Muscle layer of duodenum (tissue), 2 donors: ENCODE data around the gene RPH3AL.
A peak's percentile ranks its signal among the peaks of the same experiment; 100 is the strongest.

ENCODE experiments used
- H3K27ac ChIP-seq: one replicate; pipeline ENCODE4 v1.7.0; 2013; ENCODE audit warnings: mild to moderate bottlenecking, low read length
- H3K27me3 ChIP-seq: one replicate; pipeline ENCODE4 v1.7.0; 2013; ENCODE audit warnings: low read depth, mild to moderate bottlenecking, control low read depth, low read length
- H3K36me3 ChIP-seq, 2 donors: one replicate each; pipeline ENCODE4 v1.7.0; 2013; ENCODE audit warnings: low read length in 2 of 2, control low read depth in 1 of 2, mild to moderate bottlenecking in 1 of 2; ENCODE audit not compliant: insufficient read depth in 2 of 2, control insufficient read depth in 1 of 2
- H3K4me1 ChIP-seq, 2 donors: one replicate each; pipeline ENCODE4 v1.7.0; 2013; ENCODE audit warnings: low read length in 2 of 2, mild to moderate bottlenecking in 2 of 2, control low read depth in 1 of 2, moderate library complexity in 1 of 2; ENCODE audit not compliant: insufficient read depth in 2 of 2, control insufficient read depth in 1 of 2
- H3K4me3 ChIP-seq, 2 donors: one replicate each; pipeline ENCODE4 v1.7.0; 2013; ENCODE audit warnings: low read length in 2 of 2, low read depth in 1 of 2, mild to moderate bottlenecking in 1 of 2
- H3K9me3 ChIP-seq, 2 donors: one replicate each; pipeline ENCODE4 v1.7.0; 2013; ENCODE audit warnings: low read length in 2 of 2, control low read depth in 1 of 2, mild to moderate bottlenecking in 1 of 2; ENCODE audit not compliant: control insufficient read depth in 1 of 2
- donor health status: healthy.

Gene RPH3AL

DNA sequence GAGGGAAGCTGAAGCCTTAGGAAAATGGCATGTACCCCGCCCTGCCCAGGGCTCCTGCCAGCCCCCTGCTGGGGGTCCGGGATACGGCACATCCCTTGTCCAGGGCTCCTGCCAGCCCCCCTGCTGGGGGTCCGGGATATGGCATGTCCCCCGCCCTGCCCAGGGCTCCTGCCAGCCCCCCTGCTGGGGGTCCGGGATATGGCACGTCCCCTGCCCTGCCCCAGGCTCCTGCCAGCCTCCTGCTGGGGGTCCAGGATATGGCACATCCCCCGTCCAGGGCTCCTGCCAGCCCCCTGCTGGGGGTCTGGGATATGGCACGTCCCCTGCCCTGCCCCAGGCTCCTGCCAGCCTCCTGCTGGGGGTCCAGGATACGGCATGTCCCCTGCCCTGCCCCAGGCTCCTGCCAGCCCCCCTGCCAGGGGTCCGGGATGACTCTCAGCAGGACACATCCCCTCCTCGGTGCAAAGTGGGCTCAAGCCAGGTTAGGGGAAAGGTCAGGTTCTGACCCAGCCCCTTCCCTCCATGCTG is 43.2 kb downstream of the RPH3AL start:
- no peaks in the 10 kb centered on the region for H3K36me3 ChIP-seq
- no peak overlapping the region for H3K4me3 ChIP-seq
- H3K9me3 ChIP-seq = no peaks in the 10 kb centered on the region
- H3K27me3 ChIP-seq = no peaks in the 10 kb centered on the region
- peaks cover 0 to 15% of the 10 kb centered on the region in 2 donors for H3K4me1 ChIP-seq
- no peak overlapping the region for H3K27ac ChIP-seq

DNA sequence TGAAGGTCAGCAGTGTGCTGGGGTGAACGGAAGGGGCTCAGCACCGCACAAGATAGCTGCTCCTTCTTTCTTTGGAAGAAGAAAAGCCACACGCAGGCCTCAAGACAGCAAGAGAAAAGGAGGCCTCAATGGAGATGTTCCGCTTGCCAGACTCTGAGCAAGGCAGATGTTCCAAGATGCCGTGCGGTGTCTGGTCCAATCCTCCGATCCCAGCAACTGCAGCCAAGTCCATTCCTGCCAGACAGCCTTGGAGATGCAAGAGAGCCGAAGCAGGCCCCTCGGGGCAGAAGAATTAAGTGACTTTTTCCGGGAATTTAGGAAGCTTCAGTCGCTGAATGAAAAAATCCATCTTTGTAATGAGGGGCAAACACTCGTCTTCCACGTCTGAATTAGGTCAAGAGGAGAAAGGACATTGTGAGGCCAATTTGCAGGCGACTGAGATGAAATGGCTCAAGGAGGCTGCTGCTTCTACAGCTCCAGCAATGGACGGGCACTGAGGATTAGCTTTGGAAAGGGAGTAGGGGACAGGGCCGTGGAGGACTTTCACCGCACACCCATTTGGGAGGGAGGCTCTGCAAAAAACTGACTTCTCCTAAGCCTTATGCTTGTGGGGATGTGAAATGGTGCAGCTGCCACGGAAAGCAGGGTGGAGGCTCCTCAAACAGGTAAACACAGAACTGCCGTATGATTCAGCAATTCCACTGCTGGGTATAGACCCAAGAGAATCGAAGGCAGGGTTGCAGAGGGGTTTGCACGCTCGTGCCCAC is 44.7 kb downstream of the RPH3AL start:
- Histone ChIP-seq H3K4me1 (peaks cover 0 to 18% of the 10 kb centered on the region in 2 donors), H3K9me3 (no peaks in the 10 kb centered on the region), H3K36me3 (no peaks in the 10 kb centered on the region), H3K27ac (no peak overlapping the region), H3K27me3 (no peaks in the 10 kb centered on the region), H3K4me3 (no peak overlapping the region)

DNA sequence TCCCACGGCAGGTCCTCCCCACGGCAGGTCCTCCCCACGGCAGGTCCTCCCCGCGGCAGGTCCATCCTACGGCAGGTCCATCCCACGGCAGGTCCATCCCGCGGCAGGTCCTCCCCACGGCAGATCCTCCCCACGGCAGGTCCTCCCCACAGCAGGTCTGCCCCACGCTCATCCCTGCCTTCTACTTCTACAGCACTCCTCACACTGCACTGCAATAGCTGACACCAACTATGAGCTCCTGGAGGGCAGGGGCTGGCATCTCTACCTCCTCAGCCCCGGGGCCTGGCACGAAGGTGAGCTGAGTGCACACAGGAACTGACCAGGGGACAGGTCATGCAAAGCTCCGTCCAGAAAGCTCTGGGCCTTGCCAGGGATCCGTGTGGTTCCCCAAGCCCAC is 45.3 kb downstream of the RPH3AL start:
- Histone ChIP-seq H3K27ac (no peak overlapping the region), H3K36me3 (no peaks in the 10 kb centered on the region), H3K4me3 (no peak overlapping the region), H3K27me3 (no peaks in the 10 kb centered on the region), H3K4me1 (peaks cover 0 to 18% of the 10 kb centered on the region in 2 donors), H3K9me3 (no peaks in the 10 kb centered on the region)

DNA sequence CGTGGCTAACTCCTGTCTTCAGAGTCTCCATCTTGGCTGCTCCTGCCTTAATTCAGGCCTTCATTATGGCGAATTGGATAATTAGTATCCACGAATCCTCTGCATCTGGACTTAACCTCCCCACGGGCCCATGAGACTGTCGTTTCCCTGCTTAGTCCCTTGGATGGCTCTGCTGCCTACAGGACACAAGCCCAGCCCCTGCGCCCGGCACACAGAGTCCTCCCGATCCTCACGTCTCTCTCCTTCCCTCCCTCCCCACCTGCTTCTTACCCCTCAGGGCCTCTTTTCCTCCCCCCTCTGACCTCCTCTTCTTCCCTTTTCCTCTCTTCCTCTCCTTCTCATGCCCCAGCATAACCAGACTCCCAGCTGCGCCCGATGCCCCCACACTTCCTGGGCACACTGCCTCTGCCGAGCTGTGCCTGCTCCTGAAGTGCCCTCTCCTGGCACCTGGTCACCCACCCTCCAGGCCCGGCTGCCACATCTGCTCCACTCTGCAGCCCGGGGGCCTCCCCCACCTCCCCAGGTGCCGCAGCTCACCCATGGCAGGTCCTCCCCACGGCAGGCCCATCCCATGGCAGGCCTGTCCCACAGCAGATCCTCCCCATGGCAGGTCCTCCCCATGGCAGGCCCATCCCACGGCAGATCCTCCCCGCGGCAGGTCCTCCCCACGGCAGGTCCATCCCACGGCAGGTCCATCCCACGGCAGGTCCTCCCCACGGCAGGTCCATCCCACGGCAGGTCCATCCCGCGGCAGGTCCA is 45.9 kb downstream of the RPH3AL start:
- Histone ChIP-seq H3K4me1 (peaks cover 0 to 21% of the 10 kb centered on the region in 2 donors), H3K9me3 (no peaks in the 10 kb centered on the region), H3K36me3 (no peaks in the 10 kb centered on the region), H3K4me3 (no peak overlapping the region), H3K27ac (no peak overlapping the region), H3K27me3 (no peaks in the 10 kb centered on the region)

DNA sequence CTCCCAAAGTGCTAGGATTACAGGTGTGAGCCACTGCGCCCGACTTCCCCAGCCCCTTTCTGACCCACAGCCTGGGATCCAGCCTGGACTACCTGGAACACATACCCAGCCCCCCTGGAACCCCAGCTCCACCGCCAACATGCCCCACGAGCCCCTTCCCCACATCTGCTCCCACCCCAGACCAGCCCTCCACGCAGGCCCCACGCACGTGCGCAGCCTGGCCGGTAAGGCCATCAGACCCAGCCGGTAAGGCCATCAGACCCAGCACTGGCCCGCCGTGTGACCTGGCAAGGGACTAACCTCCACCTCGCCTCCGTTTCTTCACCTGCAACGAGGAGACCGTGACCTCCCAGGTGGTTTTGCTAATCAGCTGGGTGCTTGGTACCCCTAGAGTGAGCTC is 46.5 kb downstream of the RPH3AL start:
- H3K36me3 ChIP-seq = no peaks in the 10 kb centered on the region
- no peak overlapping the region for H3K4me3 ChIP-seq
- no peaks in the 10 kb centered on the region for H3K27me3 ChIP-seq
- H3K9me3 ChIP-seq = no peaks in the 10 kb centered on the region
- no peak overlapping the region for H3K27ac ChIP-seq
- H3K4me1 ChIP-seq = peaks cover 0 to 22% of the 10 kb centered on the region in 2 donors

DNA sequence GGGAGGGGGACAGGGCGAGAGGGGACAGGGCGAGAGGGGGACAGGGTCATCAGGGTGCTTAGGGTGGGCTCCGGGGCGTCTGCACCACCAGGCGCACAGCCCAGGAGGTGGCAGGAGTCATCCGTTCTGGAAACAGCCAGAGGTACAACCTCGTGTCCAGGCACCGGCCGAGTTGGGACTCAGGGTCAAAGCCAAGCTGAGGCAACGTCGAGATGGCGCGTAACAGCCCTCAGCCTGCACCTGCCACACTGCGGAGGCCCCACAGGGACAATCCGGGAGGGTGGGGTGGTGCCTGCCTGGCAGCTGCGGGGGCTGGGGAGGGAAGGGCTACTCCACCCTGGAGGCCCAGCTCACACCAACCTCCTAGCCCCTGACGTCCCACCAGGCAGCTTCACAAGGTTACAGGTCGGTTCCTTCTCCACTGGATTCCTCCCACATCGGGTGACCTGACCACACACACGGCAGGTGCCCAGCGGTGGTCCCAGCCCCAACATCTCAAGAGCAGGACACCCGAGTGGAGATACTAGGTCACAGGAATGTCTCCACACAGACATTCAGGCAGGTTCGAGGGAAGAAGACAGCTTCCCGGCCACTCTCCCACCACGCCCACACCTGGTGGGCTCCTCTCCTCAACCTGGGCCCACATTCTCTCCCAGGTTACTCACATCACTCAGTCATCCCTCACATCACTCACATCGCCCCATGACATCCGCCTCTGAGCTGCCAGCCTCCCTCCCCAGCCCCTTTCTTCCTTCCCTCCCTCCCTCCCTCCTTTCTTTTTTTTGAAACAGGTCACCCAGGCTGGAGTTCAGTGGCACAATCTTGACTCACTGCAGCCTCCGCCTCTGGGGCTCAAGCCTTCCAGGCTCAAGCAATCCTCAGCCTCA is 47.3 kb downstream of the RPH3AL start:
- Histone ChIP-seq H3K36me3 (no peaks in the 10 kb centered on the region), H3K27ac (no peak overlapping the region), H3K4me1 (peaks cover 0 to 27% of the 10 kb centered on the region in 2 donors), H3K9me3 (no peaks in the 10 kb centered on the region), H3K4me3 (no peak overlapping the region), H3K27me3 (no peaks in the 10 kb centered on the region)

DNA sequence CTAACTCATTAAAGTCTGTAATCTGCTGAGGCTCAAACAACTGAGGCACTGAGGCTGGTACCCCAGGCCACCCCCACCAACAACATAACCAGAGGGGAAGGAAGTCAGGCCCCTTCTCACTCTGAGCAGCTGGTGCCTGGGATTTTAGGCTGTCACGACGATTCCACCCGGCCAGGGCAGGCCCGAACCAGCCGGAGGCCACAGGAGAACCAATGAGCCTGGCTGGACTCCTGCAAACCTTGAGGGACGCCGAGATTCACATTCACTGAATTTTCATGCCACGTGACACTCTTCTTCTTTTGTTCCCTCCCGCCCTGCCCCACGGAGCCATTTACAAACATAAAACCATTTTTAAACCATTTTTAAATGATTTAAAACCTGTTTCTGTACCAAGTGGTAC is 48.1 kb downstream of the RPH3AL start:
- H3K27me3 ChIP-seq = no peaks in the 10 kb centered on the region
- no peaks in the 10 kb centered on the region for H3K36me3 ChIP-seq
- H3K4me1 ChIP-seq = peaks cover 0 to 31% of the 10 kb centered on the region in 2 donors
- H3K9me3 ChIP-seq = no peaks in the 10 kb centered on the region
- H3K27ac ChIP-seq = no peak overlapping the region
- H3K4me3 ChIP-seq = no peak overlapping the region

DNA sequence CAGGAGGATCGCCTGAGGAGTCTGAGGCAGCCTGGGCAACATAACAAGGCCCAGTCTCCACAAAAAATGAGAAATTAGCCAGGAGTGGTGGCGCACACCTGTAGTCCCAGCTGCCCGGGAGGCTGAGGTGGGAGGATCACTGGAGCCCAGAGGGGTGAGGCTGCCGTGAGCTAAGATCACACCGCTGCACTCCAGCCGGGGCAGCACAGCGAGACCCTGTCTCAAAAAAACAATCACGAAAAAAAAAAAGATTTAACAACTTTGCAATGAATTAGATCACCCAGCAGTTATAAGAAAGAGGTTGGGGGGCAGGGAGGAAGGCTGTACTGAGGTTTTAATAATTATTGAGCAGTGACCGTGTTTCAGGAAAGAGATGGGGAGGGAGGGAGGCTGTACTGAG is 49.4 kb downstream of the RPH3AL start:
- no peaks in the 10 kb centered on the region for H3K9me3 ChIP-seq
- no peaks in the 10 kb centered on the region for H3K36me3 ChIP-seq
- H3K27ac ChIP-seq = no peak overlapping the region
- no peaks in the 10 kb centered on the region for H3K27me3 ChIP-seq
- peaks cover 0 to 32% of the 10 kb centered on the region in 2 donors for H3K4me1 ChIP-seq
- H3K4me3 ChIP-seq = no peak overlapping the region

DNA sequence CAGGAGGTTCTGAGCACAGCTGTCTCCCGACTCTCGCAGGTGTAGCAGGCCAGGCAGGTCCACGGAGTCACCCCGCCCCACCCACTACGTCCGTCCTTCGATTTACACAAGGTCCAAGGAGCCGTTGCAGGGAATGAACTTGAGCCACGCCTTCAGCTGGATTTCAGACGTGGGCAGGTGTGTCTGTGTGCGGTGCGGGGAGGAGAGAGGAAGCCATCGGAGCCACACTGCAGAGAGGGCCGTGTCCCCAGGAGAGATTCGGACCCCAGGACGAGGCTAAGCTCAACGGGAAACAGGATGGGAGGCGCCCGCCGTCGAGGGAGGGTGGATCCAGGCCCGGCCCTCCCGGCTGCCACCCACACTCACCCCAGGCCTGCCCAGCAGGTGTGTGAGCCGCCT is 50.3 kb downstream of the RPH3AL start:
- no peaks in the 10 kb centered on the region for H3K9me3 ChIP-seq
- peak overlapping the region; percentile 4 for H3K27ac ChIP-seq
- no peaks in the 10 kb centered on the region for H3K27me3 ChIP-seq
- H3K4me3 ChIP-seq = no peak overlapping the region
- peaks cover 0 to 28% of the 10 kb centered on the region in 2 donors for H3K4me1 ChIP-seq
- no peaks in the 10 kb centered on the region for H3K36me3 ChIP-seq

DNA sequence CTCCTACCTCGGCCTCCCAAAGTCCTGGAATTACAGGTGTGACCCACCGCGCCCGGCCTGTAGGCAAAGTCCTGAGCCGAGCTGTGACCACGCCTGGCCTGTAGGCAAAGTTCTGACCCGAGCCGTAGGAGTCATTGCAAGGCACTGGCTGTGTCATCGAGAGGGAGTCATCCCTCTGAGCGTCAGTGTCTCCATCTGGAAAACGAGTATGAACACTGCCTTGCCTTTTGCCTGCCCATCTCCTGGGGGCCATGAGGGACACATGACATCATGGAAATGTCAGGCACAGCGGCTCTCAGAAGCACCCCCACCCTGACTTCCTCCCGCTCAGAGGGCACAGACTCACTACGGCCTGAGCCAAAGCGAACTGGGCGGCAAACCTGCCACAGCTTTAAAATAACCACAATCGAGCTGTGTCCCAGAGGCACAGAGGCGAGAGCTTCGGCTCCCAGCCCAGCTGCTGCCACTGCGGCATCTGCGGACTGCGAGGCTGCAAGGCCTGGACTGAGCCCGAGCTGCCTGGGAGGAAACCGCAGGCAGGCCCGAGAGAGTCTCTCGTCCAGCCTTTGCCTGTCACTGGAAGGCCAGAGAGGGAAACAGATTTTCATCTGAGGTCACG is 50.8 kb downstream of the RPH3AL start:
- H3K4me3 ChIP-seq = no peak overlapping the region
- no peaks in the 10 kb centered on the region for H3K36me3 ChIP-seq
- H3K9me3 ChIP-seq = no peaks in the 10 kb centered on the region
- H3K27ac ChIP-seq = peak overlapping the region; percentile 4
- peaks cover 0 to 23% of the 10 kb centered on the region in 2 donors for H3K4me1 ChIP-seq
- no peaks in the 10 kb centered on the region for H3K27me3 ChIP-seq
